ENCODE results near the gene SH3TC2.

DNA sequence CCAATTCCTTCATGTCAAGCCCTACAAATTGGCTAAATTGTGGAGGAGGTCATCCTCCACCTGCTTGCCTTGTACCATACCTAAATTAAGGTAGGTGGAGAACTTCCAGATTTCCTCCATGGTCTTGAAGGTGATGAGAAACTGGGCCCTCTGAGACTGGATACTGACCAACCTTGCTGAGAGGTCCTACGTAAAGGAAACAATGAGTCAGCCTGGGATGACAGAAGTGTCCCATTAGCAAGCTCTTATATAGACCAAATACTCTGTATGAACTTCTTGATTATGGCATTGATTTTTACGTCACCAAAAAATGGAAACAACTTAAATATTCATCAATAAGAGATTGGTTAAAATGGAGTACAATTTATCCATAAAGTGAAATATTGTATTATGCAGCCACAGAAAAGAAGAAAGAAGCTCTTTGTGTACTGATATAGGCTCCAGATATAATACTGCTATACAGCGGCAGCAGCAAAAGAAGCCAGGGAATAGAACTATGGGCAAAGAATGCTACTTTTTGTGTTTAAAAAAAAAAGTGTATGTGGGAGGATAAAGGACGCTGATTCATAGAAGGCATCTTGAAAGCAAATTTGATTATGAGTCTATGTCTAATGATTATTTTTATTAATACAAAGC lies 18.3 kb downstream of the SH3TC2 start:
- no peak for TF ChIP-seq POLR2A (IDR thresholded peaks at IDR 0.05)
- TF ChIP-seq, protein P1, sequence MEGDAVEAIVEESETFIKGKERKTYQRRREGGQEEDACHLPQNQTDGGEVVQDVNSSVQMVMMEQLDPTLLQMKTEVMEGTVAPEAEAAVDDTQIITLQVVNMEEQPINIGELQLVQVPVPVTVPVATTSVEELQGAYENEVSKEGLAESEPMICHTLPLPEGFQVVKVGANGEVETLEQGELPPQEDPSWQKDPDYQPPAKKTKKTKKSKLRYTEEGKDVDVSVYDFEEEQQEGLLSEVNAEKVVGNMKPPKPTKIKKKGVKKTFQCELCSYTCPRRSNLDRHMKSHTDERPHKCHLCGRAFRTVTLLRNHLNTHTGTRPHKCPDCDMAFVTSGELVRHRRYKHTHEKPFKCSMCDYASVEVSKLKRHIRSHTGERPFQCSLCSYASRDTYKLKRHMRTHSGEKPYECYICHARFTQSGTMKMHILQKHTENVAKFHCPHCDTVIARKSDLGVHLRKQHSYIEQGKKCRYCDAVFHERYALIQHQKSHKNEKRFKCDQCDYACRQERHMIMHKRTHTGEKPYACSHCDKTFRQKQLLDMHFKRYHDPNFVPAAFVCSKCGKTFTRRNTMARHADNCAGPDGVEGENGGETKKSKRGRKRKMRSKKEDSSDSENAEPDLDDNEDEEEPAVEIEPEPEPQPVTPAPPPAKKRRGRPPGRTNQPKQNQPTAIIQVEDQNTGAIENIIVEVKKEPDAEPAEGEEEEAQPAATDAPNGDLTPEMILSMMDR (IDR thresholded peaks at IDR 0.05), result no peak
